Measurements from ENCODE around the gene MYRF. TPM values are rescaled to one million over a fixed set of nuclear protein-coding genes. Genes with fewer than 3 reads are reported as not detected.

The MYRF gene
- total and polyA plus RNA-seq, 9 of the 15 experiments (the other 6 are each of a cell fraction or from before 2014, with no cell fraction given), result 2.3 to 25.8 (median 7.1) TPM

- TF ChIP-seq, protein P1, sequence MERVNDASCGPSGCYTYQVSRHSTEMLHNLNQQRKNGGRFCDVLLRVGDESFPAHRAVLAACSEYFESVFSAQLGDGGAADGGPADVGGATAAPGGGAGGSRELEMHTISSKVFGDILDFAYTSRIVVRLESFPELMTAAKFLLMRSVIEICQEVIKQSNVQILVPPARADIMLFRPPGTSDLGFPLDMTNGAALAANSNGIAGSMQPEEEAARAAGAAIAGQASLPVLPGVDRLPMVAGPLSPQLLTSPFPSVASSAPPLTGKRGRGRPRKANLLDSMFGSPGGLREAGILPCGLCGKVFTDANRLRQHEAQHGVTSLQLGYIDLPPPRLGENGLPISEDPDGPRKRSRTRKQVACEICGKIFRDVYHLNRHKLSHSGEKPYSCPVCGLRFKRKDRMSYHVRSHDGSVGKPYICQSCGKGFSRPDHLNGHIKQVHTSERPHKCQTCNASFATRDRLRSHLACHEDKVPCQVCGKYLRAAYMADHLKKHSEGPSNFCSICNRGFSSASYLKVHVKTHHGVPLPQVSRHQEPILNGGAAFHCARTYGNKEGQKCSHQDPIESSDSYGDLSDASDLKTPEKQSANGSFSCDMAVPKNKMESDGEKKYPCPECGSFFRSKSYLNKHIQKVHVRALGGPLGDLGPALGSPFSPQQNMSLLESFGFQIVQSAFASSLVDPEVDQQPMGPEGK (CRISPR knock-in tag; IDR thresholded peaks at IDR 0.05; ENCODE audit: borderline replicate concordance), result no peak
- TF ChIP-seq ZNF184 (CRISPR knock-in tag; IDR thresholded peaks at IDR 0.05) (no peak), EGR1 (conservative IDR thresholded peaks at IDR 0.05) (peak; percentile 34; the same call in 1 of the 2 replicates), ZNF830 (CRISPR knock-in tag; IDR thresholded peaks at IDR 0.05) (no peak), TFAM (CRISPR knock-in tag; conservative IDR thresholded peaks at IDR 0.05) (no peak), KDM4B (IDR thresholded peaks at IDR 0.05; ENCODE audit: borderline replicate concordance in 2 of 2, low read depth in 1 of 2) (0 out of 4 replicates have a peak, but pooled peaks of 1 of the 2 experiments have one; percentile 43), YY1 (IDR thresholded peaks at IDR 0.05; ENCODE audit: borderline replicate concordance in 1 of 3, control insufficient read depth in 1 of 3, extremely low read depth in 1 of 3, insufficient read depth in 3 of 3, insufficient read length in 1 of 3, insufficient replicate concordance in 2 of 3, low read depth in 1 of 3, low read length in 2 of 3) (peak in 1 of 3 experiments; percentile 68), NR2C2 (CRISPR knock-in tag; IDR thresholded peaks at IDR 0.05) (no peak), NR2C2 (tag; IDR thresholded peaks at IDR 0.05) (peak; percentile 38; the same call in 1 of the 2 replicates), PCBP1 (IDR thresholded peaks at IDR 0.05; ENCODE audit: low read depth, low read length, poor library complexity, severe bottlenecking) (peak; percentile 24), JUND (IDR thresholded peaks at IDR 0.05; ENCODE audit: borderline replicate concordance, low read depth, low read length) (0 out of 2 replicates have a peak, but pooled peaks have one; percentile 29), JUND (tag; IDR thresholded peaks at IDR 0.05; ENCODE audit: borderline replicate concordance, low read depth, low read length) (no peak; the same call in 2 of the 3 replicates), NEUROD1 (IDR thresholded peaks at IDR 0.05; ENCODE audit: borderline replicate concordance, low read depth, low read length, partially characterized antibody) (no peak), COPS2 (conservative IDR thresholded peaks at IDR 0.05) (no peak), RBFOX2 (IDR thresholded peaks at IDR 0.05; ENCODE audit: low read depth, low read length) (peak; percentile 23; the same call in 1 of the 2 replicates), ZNF512 (tag; IDR thresholded peaks at IDR 0.05) (no peak)
- TF ChIP-seq, protein P2, sequence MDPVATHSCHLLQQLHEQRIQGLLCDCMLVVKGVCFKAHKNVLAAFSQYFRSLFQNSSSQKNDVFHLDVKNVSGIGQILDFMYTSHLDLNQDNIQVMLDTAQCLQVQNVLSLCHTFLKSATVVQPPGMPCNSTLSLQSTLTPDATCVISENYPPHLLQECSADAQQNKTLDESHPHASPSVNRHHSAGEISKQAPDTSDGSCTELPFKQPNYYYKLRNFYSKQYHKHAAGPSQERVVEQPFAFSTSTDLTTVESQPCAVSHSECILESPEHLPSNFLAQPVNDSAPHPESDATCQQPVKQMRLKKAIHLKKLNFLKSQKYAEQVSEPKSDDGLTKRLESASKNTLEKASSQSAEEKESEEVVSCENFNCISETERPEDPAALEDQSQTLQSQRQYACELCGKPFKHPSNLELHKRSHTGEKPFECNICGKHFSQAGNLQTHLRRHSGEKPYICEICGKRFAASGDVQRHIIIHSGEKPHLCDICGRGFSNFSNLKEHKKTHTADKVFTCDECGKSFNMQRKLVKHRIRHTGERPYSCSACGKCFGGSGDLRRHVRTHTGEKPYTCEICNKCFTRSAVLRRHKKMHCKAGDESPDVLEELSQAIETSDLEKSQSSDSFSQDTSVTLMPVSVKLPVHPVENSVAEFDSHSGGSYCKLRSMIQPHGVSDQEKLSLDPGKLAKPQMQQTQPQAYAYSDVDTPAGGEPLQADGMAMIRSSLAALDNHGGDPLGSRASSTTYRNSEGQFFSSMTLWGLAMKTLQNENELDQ (CRISPR knock-in tag; IDR thresholded peaks at IDR 0.05; ENCODE audit: borderline replicate concordance), result no peak
- TF ChIP-seq, protein P3, sequence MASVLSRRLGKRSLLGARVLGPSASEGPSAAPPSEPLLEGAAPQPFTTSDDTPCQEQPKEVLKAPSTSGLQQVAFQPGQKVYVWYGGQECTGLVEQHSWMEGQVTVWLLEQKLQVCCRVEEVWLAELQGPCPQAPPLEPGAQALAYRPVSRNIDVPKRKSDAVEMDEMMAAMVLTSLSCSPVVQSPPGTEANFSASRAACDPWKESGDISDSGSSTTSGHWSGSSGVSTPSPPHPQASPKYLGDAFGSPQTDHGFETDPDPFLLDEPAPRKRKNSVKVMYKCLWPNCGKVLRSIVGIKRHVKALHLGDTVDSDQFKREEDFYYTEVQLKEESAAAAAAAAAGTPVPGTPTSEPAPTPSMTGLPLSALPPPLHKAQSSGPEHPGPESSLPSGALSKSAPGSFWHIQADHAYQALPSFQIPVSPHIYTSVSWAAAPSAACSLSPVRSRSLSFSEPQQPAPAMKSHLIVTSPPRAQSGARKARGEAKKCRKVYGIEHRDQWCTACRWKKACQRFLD (CRISPR knock-in tag; IDR thresholded peaks at IDR 0.05), result no peak
Measured at GRCh38 chr11:61764606-61765260, 12.3 kb downstream of the MYRF start (continued).

All from K562 (cell line).